ELR (cell line): ENCODE measurements around the gene ADM.
A peak's percentile ranks its signal among the peaks of the same experiment; 100 is the strongest.

Source experiments
- DNase-seq: peaks from one replicate; pipeline ENCODE4 v3.0.0-alpha.2; 2015; ENCODE audit warnings: low read depth

The ADM gene

GRCh38 chr11:10291801-10292638 lies 12.9 kb upstream of the ADM start:
- no peak for DNase-seq

GRCh38 chr11:10293423-10294289 lies 11.2 kb upstream of the ADM start, which contains the start of gene SBF2:
Gene SBF2 (minus strand): TSS chr11:10294219. CDS start chr11:10294069, 150 bp downstream.
- peak; percentile 97 for DNase-seq

DNA sequence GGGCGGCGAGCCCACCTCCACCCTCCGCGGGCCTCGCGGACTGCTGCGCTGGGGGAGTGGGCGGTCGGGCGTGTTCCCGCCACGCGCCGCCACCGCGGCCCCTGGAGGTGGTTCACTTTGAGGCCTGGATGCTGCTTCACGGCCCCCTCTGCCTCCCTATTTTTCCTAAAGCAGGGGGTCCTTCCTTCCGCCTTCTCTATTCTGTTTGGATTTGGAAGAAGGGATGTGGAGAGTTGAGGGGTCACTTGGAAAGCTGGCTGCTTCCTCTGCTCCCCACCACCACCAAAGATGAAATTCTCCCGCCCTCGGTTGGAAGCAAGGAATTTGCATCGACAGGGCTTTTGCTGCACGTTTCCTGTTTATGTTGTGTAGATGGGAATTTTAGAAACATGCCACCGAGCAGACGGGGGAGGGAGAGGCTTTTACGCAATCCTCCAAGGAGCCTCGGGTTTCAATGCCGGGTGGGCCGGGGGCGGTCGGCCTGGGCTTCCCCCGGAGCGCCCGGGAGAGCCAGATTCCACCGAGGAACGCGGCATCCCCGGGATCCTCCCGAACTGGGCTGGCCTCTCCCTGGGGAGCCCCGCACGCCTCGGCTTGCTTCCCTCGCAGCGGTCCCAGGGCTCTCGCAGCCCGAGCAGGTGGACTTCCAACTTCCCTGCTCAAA lies 10.5 kb upstream of the ADM start:
- DNase-seq = peak; percentile 83

DNA sequence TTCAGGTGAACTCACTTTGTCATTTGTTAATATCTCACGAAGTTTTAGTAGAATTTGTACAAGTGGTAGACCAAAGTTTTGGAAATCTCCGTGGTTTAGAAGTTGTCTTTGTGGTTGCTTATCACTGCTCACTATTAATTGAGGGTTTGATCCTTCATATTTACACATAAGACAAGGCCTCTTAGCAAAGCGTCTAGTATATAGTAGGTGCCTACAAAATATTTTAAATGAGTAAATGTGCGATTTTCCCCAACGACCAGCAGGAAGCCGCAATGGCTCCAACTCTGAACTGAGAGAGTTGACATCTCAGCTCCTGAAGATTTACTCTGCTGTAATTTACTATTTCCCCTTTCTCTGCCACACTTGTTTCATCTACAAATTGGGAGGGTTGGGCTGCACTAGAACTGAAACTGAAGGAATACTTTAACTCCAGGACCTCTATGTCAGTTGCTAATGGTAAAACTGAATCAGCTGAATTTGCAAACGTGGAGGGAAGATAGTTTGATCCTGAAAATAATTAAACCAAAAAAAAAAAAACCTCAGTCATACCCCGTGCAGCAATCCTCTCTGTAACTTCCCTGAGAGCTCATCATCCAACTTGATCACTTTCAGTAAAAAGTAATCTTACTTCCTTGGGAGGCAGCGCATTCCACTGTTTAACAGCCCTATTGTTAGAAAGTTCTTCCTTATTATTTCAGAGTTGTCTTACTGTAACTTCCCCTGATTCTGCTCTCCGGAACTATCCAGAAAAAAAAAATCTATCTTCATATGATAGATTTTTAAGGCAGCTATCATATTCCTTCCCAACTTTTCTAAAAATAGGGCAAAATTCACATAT lies 9.6 kb upstream of the ADM start:
- peak; percentile 32 for DNase-seq

- peak; percentile 93 for DNase-seq
Measured at GRCh38 chr11:10298342-10298741, 6.5 kb upstream of the ADM start.

DNA sequence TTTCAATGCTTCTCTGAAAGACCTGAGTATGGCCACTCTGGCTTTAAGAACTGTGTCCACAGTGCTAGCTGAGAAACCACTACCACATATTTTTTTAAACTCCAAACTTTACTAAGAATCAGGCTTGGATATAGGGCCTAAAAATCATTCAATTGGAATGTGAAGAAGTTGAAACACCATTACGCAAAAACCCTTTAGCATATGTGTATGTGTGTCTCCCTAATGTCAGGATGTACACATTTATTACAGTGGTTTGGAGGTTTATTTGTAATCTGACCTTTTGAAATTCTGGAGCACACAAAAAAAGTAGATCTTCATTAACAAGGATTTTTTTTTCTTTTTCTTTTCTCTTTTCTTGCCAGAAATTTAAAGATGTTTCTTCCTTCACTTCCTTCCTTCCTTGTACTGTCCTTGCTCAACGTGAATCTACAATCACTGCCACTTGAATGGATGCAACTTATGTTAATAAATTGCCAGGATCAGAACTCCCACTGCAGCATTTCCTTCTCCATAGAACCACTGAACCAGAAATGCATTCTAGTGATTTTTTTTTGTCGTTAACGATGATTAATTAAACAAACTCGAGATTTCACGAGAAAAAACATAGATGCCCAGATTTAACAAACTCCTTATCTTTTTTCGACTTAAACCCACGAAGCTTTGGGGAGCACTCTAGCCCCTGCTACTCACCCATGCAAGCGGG lies 3.1 kb upstream of the ADM start:
- DNase-seq = peak; percentile 92

DNA sequence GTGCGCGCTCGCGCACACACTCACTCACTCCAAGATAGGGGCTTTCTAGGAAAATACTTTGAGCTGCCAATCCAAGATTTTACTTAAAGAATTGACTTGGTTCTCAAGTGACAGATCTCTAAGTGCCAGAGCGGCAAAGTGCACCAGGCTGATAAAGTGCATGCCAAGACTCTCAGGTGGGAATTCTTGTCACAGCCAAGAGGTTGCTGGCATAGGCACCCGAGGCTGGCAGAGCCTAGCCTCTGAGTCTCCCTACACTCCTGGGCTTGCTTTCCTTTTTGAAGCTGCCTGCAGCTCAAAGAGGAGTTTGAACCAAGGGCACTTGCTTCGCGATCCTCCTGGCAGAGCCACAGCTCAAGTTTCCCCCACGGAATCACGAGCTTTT lies 2.5 kb upstream of the ADM start:
- DNase-seq = peak; percentile 49

DNA sequence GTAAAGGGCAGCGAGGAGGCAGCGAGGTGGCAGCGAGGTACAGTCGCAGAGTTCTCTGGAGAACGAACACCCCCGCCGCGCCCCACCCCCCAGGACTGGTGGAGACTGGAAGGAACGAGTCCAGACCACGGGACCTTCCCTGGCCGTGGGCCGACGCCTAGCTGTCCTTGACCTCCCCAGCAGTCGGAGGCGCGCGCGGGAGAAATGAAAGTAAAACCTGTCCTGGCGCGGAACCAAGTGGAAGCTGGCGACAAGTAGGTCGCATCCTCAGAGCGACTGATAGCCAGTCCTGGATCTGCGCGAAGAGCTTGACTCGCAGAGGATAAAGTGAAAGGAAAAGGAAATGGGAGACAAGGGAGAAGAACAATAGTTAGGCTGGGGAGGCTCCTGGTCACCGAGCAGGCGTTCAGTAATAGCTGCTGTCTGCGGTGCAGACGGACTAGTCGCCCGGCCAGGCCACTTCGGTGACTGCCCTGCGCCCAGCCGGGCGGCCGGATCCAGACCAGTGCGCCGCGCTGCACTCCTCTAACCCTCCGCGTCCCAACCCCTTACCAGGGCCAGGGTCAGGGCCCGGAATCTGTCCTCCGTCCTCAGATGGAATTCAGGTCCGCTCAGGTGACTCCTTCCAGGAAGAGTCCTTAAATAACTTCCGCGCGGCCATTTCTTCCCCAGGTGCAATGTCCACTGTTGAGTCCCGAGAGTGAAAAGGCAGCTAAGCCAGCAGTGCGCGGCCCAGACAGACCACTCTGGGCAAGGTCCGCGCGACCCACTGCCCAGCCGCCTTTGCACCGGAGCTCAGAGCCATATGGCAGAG lies 1.9 kb upstream of the ADM start:
- peak; percentile 79 for DNase-seq

GRCh38 chr11:10303558-10304363 lies 1.1 kb upstream of the ADM start:
- peak; percentile 90 for DNase-seq

DNA sequence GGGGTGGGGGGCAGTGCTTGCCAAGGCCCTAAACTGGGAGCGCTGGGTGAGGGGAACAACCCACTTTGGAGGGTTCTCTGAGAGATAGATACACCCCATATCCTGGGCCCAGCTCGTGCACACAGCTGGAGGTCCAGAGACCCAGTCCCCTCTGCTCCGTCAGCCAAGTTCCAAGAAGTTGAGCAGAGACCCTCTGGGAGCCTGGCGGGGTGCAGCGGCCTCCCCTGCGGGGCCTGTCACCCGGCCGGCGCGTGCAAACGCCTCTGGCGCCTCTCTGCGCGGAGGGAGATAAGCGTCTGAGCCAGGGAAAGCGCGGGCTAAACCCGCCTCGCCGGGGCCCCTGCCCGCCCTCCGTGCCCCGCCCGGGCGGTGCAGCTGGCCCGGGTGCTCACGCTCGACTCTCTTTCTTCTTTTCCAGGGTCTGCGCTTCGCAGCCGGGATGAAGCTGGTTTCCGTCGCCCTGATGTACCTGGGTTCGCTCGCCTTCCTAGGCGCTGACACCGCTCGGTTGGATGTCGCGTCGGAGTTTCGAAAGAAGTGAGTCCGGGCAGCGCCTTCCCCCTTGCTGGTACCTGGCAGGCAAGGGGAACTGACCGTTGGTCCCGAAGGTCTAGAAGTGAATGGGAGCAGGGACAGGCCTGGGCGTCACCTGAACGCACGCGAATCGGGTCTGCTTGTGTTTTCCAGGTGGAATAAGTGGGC lies 540 bp downstream of the ADM start:
- DNase-seq = peak; percentile 60

DNA sequence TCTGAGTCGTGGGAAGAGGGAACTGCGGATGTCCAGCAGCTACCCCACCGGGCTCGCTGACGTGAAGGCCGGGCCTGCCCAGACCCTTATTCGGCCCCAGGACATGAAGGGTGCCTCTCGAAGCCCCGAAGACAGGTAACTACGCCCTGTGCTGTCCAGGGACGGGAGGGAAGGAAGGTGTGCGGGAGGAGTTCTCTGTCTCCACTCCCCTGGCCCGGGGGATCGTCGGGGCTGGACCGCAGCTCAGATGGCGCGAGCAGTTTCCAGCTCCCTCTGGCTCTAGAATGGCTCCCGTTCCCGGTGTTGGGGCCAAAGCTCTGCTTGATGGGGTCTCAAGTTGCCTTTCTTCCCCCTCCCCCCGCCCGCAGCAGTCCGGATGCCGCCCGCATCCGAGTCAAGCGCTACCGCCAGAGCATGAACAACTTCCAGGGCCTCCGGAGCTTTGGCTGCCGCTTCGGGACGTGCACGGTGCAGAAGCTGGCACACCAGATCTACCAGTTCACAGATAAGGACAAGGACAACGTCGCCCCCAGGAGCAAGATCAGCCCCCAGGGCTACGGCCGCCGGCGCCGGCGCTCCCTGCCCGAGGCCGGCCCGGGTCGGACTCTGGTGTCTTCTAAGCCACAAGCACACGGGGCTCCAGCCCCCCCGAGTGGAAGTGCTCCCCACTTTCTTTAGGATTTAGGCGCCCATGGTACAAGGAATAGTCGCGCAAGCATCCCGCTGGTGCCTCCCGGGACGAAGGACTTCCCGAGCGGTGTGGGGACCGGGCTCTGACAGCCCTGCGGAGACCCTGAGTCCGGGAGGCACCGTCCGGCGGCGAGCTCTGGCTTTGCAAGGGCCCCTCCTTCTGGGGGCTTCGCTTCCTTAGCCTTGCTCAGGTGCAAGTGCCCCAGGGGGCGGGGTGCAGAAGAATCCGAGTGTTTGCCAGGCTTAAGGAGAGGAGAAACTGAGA lies 1.4 kb downstream of the ADM start:
- DNase-seq = peak; percentile 45

GRCh38 chr11:10307022-10307399 lies 2.1 kb downstream of the ADM start:
- no peak for DNase-seq

GRCh38 chr11:10307400-10308200 lies 2.7 kb downstream of the ADM start:
- DNase-seq = peak; percentile 95

DNA sequence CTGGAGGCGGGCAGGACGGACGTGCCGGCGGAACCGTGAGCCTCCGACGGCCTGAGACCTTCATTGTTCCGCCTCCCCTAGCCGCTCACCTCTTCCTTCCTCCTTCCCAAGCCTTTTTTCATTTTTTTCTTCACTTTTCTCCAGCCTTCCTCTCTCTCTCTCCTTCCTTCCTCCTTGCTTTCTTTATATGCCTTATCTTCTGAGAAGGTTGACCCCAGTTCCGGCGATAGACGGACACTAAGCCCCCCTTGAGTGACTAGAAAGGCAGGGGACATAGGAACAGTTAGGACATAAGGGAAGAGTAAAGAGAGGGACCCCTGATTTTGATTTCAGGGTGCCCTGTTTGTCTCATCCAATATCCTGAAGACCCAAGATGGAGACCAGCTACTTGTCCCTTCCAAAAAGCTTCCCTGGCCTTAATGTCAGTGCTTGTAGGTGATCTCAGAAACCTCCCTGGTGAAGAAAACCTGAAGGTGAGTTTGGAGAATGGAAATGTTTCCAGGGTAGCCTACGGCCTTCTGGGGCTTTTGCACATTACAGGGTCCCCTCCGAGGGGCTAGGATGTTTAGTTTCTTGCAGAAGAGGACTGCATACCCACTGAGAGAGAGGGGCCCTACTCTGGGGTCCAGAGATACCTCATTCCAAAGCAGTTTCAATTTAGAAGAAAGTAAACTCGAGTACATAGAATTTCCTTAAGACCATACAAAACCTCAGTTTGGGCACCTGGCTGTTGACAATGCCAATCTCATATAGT lies 3.5 kb downstream of the ADM start:
- no peak for DNase-seq

DNA sequence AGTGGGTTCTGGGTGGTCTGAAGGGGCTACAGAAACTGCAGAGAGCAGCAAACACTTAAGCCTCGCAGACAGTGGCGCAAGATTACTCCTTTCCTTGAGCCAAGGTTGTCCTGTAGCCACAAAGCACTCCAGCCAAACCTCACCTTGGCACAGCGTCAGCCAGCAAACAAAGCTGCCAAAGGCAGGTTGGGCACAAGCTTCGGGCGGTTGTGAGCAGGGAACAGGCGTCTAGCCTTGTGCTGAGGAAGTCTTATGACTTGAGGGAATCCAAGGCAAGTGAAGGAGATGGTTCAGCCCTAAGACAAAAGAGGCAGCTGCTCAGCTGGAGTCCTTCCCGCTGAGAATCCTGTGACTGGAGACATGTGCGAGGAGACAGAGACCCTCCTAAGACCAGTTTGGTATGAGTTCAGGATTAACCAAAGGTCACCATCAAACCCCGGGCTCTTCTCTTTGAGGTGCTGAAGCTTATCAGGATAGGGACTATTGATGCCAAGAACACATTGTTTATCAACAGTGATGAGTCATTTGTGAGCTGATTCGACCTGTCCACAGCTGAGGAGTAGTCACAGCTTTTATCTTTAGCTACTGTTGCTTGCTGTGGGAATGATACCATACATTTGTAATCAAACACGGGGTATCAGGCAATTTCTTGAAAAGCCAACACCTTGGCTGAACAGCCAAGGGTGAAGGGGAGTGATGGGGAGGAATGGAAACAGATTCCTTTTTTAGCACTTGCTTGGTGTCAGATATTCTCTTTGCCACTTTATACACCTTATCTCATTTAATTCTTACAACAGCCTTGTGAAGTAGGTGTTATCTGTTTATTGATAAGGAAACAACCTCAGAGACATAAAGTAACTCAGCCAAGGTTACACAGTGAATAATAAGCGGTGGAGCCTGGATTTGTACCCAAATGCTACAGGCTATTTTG lies 4.6 kb downstream of the ADM start:
- peak; percentile 79 for DNase-seq
